Epithelial cell of proximal tubule (primary cell): ENCODE data around the gene PLLP. TPM values are rescaled to one million over a fixed set of nuclear protein-coding genes. Genes with fewer than 3 reads are reported as not detected.

Source experiments
- DNase-seq: peaks from one replicate; pipeline ENCODE4 v3.0.0-alpha.2; 2011; ENCODE audit warnings: low read depth
- H3K4me3 ChIP-seq: 2 replicates; pipeline ENCODE4 v1.5.1; 2011; ENCODE audit warnings: low read depth, mild to moderate bottlenecking, low read length
- total RNA-seq: library from RNA; depleted of rRNA; stranded (reverse); fragments of >200 nt; gene quantifications from 2 replicates; pipeline ENCODE4 v1.2.3, GENCODE V29; 2015
- TF ChIP-seq, protein P1 (sequence below): conservative IDR thresholded peaks from 2 replicates; pipeline ENCODE4 v1.5.1; 2012; ENCODE audit warnings: low read depth, mild to moderate bottlenecking, low read length

The PLLP gene
- total RNA-seq, 1 donor from 2014 or later = 2.5 TPM

DNA sequence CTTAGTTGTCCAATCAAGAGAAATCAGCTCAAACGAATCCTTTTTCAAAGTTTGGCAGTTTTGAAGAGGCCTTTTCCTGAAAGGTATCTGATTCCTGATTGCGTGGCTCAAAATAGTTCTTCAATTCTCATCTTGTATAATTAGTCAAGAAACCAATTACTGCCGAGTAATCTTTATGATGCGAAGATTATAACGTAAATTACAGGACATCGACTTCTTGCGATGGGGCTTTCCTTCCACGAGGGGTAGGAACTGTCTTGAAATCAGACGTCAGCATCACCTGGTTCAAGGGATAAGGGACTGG lies 40.1 kb downstream of the PLLP start:
- TF ChIP-seq, protein P1, sequence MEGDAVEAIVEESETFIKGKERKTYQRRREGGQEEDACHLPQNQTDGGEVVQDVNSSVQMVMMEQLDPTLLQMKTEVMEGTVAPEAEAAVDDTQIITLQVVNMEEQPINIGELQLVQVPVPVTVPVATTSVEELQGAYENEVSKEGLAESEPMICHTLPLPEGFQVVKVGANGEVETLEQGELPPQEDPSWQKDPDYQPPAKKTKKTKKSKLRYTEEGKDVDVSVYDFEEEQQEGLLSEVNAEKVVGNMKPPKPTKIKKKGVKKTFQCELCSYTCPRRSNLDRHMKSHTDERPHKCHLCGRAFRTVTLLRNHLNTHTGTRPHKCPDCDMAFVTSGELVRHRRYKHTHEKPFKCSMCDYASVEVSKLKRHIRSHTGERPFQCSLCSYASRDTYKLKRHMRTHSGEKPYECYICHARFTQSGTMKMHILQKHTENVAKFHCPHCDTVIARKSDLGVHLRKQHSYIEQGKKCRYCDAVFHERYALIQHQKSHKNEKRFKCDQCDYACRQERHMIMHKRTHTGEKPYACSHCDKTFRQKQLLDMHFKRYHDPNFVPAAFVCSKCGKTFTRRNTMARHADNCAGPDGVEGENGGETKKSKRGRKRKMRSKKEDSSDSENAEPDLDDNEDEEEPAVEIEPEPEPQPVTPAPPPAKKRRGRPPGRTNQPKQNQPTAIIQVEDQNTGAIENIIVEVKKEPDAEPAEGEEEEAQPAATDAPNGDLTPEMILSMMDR = no peak
- H3K4me3 ChIP-seq = peak overlapping the region; percentile 51
- no peak for DNase-seq

DNA sequence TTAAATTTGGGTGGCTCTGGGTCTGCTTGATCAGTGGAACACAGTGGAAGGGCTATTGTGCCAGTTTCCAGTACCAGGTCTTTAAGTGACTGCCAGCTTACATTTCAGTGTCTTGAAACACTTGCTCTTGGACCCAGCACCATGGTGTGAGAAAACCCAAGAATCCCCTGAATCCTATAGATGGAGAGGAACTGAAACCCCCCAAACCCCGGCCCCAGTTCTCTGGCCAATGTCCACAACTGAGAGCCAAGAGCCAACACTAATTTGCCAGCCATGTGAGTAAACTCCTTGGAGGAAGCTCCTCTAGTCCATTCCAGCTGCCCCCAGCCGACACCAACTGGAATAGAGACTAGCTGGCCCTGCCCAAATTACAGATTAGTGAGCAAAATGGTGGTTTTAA lies 41.8 kb downstream of the PLLP start:
- DNase-seq = no peak
- TF ChIP-seq, protein P1 = no peak
- no peak overlapping the region for H3K4me3 ChIP-seq

DNA sequence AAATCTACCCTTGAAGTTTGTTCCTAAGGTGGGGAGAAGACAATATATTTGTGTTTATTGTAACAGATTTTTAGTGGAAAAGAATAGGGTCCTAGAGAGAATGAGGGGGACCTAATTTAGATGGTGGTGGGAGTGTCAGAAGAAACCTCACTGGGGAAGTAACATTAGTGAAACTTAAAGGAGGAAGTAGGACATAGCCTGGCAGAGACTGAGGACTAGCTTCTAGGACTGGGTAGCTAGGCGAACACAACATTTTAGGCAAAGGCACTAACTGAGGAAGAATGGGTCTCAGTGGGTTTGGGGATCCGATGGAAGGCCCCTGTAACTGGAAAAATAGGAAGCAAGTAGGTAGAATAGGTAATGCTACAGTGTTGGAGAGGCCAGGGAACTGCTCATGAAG lies 43.6 kb downstream of the PLLP start:
- no peak for DNase-seq

DNA sequence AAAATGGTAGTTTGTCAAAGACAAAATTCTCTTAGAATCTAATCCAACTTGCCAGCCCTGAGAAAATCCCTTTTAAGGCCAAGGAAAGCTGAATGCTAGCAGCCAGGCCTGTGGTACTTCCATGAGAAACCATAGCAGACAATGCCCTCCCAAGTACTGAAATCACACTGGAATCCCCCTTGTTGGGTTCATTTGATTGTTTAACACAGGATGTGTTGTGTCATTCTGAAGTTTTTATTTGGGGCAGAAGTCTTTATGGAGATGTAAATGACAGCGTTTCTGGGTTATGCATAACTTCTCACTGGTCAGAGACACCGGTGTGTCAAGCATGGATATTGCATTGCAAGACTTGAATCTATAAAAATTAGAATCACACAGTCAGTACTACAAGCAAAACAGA lies 45.4 kb downstream of the PLLP start:
- no peak overlapping the region for H3K4me3 ChIP-seq
- TF ChIP-seq, protein P1 = no peak
- DNase-seq = no peak

More for the DNA sequence above, 43.6 kb downstream of the PLLP start:
- H3K4me3 ChIP-seq = no peak overlapping the region
- TF ChIP-seq, protein P1 = no peak

DNA sequence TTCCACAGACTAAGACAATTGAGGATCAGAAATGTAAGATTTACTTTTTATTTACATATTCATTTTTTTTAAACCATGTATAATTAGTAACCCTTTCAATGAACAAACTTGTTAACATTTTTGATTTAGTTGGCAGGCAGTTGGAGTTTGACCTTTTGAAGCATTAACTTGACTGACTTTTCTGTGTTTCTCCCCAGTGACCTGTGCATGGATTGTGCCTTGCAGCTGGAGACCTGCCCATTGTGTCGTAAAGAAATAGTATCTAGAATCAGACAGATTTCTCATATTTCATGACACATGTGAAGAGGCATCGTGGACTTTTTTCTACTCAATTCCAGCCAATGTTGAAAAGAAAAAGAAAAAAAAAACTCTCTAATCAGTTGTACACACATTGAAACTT lies 45.8 kb downstream of the PLLP start:
- DNase-seq = no peak
- TF ChIP-seq, protein P1 = no peak
- no peak overlapping the region for H3K4me3 ChIP-seq

DNA sequence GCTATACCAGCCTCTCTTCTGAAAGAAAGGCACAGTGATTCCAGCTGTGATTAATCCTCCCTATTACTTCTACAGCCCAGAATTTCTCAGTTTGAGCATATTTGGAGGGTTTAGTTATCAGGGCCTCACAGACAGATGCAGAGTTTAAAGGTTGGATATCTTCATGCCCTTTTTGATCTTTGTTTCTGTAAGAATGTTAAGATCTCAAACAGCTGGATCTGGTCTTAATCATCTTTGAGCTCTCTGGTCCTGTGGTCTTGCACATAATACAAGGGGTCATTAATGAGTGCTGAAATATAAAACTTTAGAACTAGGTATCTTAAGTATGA lies 48.5 kb downstream of the PLLP start:
- H3K4me3 ChIP-seq = no peak overlapping the region
- no peak for DNase-seq
- TF ChIP-seq, protein P1 = no peak

DNA sequence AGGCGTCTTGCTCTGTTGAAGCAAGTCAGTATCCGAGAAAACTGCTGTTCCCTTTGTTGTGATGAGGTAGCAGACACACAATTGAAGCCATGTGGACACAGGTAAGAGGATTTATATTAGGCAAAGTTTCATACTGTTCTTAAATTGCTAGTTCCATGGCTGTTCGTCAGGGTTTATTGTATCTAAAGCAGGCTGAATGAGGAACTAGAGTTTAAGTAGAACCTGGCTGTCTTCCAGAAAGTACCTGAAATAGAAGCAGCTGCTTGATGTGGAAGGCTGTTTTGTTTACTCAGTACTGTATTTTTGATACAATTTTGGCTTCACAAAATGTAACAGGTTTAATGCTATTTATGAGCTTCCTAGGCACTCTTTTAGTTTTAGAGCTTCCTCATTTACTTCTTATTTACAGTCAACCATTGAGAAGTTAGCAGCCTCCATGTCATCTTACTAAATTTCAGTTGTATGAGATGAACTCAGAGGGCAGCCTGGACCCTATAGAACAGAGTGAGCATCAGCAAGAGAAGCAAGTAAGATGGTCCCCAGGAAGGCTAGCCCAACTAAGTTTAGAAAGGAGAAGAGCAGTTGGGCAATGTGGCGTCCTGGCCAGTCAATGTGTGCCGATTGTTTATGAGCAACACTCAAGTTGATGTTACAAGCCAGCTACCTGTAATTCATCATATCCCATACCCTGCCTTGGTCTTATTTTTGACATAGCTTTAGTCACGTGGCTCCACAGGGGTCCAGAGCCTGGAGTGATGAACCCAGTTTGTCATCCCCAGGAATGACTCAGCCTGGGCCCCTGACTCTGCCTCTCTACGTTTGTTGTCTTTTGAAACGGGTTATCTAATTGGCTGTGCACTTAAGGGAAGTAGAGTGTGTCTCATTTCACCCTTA lies 49.1 kb downstream of the PLLP start:
- TF ChIP-seq, protein P1 = no peak
- no peak for DNase-seq
- H3K4me3 ChIP-seq = no peak overlapping the region
